ENCODE measurements around the gene UTP11. TPM values are rescaled to one million over a fixed set of nuclear protein-coding genes. Genes with fewer than 3 reads are reported as not detected.

UTP11 gene
- total RNA-seq, 1 donor from 2014 or later: 35.3 TPM

- no peak for DNase-seq (ENCODE audit: low spot score)
Observed at GRCh38 chr1:38068220-38068979, 55.9 kb downstream of the UTP11 start.

GRCh38 chr1:38068980-38069340 is 56.4 kb downstream of the UTP11 start:
- no peak for DNase-seq (ENCODE audit: low spot score)

GRCh38 chr1:38071312-38072256 is 59.0 kb downstream of the UTP11 start:
- DNase-seq (ENCODE audit: low spot score): no peak

- no peak for DNase-seq (ENCODE audit: low spot score)
Observed at GRCh38 chr1:38072858-38073257, 60.3 kb downstream of the UTP11 start.

- DNase-seq (ENCODE audit: low spot score): no peak
Observed at GRCh38 chr1:38073534-38074301, 61.2 kb downstream of the UTP11 start.

- no peak for DNase-seq (ENCODE audit: low spot score)
Observed at GRCh38 chr1:38074302-38074677, 61.8 kb downstream of the UTP11 start.

Other genes with a start within 250 kb of the UTP11 start
- not detected for gene EPHA10, start 247.6 kb upstream of the UTP11 start, total RNA-seq
- 1.5 TPM for gene MANEAL, start 218.9 kb upstream of the UTP11 start, total RNA-seq
- 44.9 TPM for gene C1orf122, start 204.9 kb upstream of the UTP11 start, total RNA-seq
- gene YRDC, start 204.5 kb upstream of the UTP11 start, total RNA-seq: 16.2 TPM
- 34.1 TPM for gene MTF1, start 153.1 kb upstream of the UTP11 start, total RNA-seq
- 28.8 TPM for gene INPP5B, start 65.7 kb upstream of the UTP11 start, total RNA-seq
- 46.7 TPM for gene SF3A3, start 22.7 kb upstream of the UTP11 start, total RNA-seq
- 13.6 TPM for gene FHL3, start 7.2 kb upstream of the UTP11 start, total RNA-seq
- 0.19 TPM for gene POU3F1, start 34.1 kb downstream of the UTP11 start, total RNA-seq